Right lobe of liver (tissue), 4 donors: ENCODE results near the gene RPTOR.

ENCODE experiments used
- CTCF ChIP-seq, 4 donors: fragments of 200-600 bp in 3 of 4; fragments of 450-650 bp in 1 of 4; IDR thresholded peaks; one replicate each; pipeline versions ENCODE4 v1.5.1 to v1.8.0; 2016 to 2022; ENCODE audit warnings: antibody characterized with exemption in 4 of 4, mild to moderate bottlenecking in 2 of 4
- POLR2A ChIP-seq: fragments of 450-650 bp; IDR thresholded peaks from one replicate; pipeline ENCODE4 v1.6.1; 2017; ENCODE audit warnings: antibody characterized with exemption, mild to moderate bottlenecking
- donor health status: DM: no; HTN: no; CAD: no.
- donor health status: DM: no; HTN: no; CAD: no.
- donor health status: DM: no; HTN: yes; CAD: no.

- TF ChIP-seq CTCF (IDR thresholded peaks at IDR 0.05) (no peak), POLR2A (no peak)
Measured at GRCh38 chr17:80676564-80676963, 131.9 kb downstream of the RPTOR start.
